ENCODE results near the gene DRC1.

- TF ChIP-seq CTCF (IDR thresholded peaks at IDR 0.05) = no peak
- TF ChIP-seq POLR2AphosphoS5 (IDR thresholded peaks at IDR 0.05) = no peak
- TF ChIP-seq POLR2A (IDR thresholded peaks at IDR 0.05) = no peak
Observed at GRCh38 chr2:26473796-26474195, 72.1 kb downstream of the DRC1 start.
